ENCODE data around the gene PRDX2.

- TF ChIP-seq EZH2 (IDR thresholded peaks at IDR 0.05; ENCODE audit: low read length, unreplicated experiment) (no peak), CTCF (conservative IDR thresholded peaks at IDR 0.05; ENCODE audit: low read depth, low read length) (no peak)
These were observed 14.6 kb downstream of the PRDX2 start for GRCh38 chr19:12786952-12787351.

Data from PC-3 (cell line).